ENCODE measurements around the gene ZSCAN20.

ZSCAN20 gene

GRCh38 chr1:33541966-33542365 lies 69.5 kb downstream of the ZSCAN20 start:
- no peaks in the 10 kb centered on the region; the same call in 1 of the 2 replicates for H3K36me3 ChIP-seq (ENCODE audit: insufficient read depth, low read length)
- H3K4me3 ChIP-seq (ENCODE audit: low read length), result no peak overlapping the region
- no peaks in the 10 kb centered on the region for H3K4me1 ChIP-seq (ENCODE audit: insufficient read depth, low read length)
- no peaks in the 10 kb centered on the region for H3K27me3 ChIP-seq (ENCODE audit: insufficient read depth, low read length)
- WGBS, result 96% methylated on average over 6 of the region's 6 CpGs
- H3K9me3 ChIP-seq (ENCODE audit: insufficient read depth, low read depth, low read length), result no peaks in the 10 kb centered on the region
- H3K27ac ChIP-seq (ENCODE audit: low read depth, low read length), result no peak overlapping the region
- no peak overlapping the region for H3K9ac ChIP-seq (ENCODE audit: low read depth, low read length)

Data from HUES64 (cell line).